ENCODE data around the gene ABCD3.

The ABCD3 gene

DNA sequence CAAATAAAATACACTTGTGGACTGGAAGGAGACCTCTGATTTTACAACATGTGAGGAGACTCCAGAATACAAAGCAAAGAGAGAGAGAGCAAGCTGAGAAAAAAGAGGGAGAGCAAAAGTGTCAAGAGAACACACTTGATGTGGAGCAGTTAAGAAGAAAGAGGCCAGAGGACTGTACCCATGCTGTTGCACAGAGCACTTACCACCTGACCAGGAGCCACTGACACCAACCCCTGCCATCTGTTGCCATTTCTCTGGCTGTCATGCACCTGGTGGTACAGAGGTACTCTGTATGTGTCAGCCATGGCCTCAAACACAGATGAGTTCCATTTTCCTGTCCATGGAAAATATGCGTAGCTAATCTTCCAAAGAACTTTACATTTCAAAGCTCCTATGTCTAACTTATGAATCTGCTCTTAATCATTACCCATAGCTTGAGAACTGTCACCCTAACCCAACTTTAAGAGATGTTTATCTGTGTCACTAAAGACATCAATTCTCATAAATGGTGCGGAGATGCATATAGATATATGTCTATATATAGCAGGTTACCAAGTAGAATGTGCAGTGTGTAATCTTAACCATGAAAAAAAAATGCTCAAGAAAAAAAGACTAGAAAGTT is 32.8 kb upstream of the ABCD3 start:
- H3K4me3 ChIP-seq (replicated peaks; ENCODE audit: low read depth, low read length), result no peak overlapping the region
- TF ChIP-seq, protein P1, sequence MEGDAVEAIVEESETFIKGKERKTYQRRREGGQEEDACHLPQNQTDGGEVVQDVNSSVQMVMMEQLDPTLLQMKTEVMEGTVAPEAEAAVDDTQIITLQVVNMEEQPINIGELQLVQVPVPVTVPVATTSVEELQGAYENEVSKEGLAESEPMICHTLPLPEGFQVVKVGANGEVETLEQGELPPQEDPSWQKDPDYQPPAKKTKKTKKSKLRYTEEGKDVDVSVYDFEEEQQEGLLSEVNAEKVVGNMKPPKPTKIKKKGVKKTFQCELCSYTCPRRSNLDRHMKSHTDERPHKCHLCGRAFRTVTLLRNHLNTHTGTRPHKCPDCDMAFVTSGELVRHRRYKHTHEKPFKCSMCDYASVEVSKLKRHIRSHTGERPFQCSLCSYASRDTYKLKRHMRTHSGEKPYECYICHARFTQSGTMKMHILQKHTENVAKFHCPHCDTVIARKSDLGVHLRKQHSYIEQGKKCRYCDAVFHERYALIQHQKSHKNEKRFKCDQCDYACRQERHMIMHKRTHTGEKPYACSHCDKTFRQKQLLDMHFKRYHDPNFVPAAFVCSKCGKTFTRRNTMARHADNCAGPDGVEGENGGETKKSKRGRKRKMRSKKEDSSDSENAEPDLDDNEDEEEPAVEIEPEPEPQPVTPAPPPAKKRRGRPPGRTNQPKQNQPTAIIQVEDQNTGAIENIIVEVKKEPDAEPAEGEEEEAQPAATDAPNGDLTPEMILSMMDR (IDR thresholded peaks at IDR 0.05; ENCODE audit: low read length, missing control alignments), result no peak
- DNase-seq (ENCODE audit: low read depth), result no peak

DNA sequence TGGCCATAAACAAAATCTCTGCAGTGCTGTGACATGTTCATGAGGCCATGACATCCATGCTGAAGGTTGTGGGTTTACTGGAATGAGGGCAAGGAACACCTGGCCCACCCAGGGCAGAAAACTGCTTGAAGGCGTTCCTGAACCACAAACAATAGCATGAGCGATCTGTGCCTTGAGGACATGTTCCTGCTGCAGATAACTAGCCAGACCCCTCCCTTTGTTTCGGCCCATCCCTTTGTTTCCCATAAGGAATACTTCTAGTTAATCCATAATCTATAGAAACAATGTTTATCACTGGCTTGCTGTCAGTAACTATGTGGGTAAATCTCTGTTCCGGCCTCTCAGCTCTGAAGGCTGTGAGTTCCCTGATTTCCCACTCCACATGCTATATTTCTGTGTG is 28.9 kb upstream of the ABCD3 start:
- no peak overlapping the region for H3K4me3 ChIP-seq (replicated peaks; ENCODE audit: low read depth, low read length)
- TF ChIP-seq, protein P1 (IDR thresholded peaks at IDR 0.05; ENCODE audit: low read length, missing control alignments), result no peak

DNA sequence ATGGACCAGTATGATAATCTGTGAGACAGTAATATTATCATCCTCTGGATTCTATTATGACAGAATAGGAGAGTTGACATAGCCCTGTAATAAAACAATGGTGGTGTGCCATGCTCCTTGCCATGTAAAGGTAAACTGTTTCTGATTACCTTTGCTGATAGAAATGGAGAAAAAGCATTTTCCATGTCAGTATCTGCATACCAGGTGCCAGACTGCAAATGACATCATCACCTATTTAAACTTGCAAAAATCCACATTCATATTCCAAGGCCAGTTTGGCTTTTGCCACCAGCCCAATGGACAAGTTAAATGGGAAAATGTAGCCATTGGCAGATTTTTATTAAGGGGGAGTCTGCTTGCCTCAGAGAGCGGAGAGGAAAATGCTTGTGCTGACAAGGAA is 23.9 kb upstream of the ABCD3 start:
- TF ChIP-seq, protein P1 (IDR thresholded peaks at IDR 0.05; ENCODE audit: low read length, missing control alignments), result no peak
- no peak overlapping the region for H3K4me3 ChIP-seq (replicated peaks; ENCODE audit: low read depth, low read length)
- DNase-seq (ENCODE audit: low read depth), result no peak

More for the DNA sequence above, 28.9 kb upstream of the ABCD3 start:
- DNase-seq (ENCODE audit: low read depth), result no peak

DNA sequence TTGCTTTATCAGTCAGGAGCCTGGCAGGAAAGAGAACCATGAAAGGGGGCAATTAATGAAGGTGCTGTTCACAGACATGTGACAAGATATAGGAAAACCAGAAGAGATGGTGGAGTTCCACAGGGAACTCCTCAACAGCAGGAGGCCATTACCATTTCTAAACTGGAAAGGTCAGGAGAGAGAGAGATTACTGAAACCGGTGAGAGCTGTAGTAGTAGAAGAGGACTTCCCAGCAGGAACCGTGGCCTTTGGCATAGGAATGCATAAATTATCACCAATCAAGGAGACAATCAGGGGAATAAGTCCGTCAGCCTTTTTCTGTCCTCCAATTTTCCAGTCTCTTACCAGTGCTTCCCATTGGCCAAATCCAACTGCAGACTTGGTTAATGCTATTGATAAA is 23.0 kb upstream of the ABCD3 start:
- H3K4me3 ChIP-seq (replicated peaks; ENCODE audit: low read depth, low read length), result no peak overlapping the region
- TF ChIP-seq, protein P1 (IDR thresholded peaks at IDR 0.05; ENCODE audit: low read length, missing control alignments), result no peak
- DNase-seq (ENCODE audit: low read depth), result no peak

DNA sequence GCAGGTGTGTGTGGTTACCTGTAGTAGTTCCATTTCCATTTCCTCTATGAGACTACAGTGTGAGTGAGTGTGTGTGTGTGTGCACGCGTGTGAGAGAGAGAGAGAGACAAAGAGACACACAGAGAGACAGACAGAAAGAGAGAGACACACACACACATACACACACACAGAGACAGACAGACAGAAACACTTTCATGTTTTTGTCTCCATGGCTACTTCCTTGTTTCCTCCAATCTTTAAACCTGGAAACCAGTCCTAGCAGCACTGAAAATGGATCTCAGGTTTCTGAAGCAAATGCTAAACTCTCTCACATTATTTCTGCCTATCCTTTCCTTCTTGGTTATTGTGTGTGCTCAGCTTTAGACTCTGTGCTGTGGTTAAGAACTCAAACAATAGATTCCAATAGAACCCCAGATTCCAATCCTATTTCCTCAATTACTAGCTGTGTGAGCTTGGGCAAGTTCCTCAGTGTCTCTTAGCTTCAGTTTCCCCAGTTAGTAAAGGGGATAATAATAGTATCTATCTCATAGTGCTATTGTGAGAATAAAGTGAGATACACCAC is 22.4 kb upstream of the ABCD3 start:
- no peak overlapping the region for H3K4me3 ChIP-seq (replicated peaks; ENCODE audit: low read depth, low read length)
- no peak for DNase-seq (ENCODE audit: low read depth)
- TF ChIP-seq, protein P1 (IDR thresholded peaks at IDR 0.05; ENCODE audit: low read length, missing control alignments), result no peak

DNA sequence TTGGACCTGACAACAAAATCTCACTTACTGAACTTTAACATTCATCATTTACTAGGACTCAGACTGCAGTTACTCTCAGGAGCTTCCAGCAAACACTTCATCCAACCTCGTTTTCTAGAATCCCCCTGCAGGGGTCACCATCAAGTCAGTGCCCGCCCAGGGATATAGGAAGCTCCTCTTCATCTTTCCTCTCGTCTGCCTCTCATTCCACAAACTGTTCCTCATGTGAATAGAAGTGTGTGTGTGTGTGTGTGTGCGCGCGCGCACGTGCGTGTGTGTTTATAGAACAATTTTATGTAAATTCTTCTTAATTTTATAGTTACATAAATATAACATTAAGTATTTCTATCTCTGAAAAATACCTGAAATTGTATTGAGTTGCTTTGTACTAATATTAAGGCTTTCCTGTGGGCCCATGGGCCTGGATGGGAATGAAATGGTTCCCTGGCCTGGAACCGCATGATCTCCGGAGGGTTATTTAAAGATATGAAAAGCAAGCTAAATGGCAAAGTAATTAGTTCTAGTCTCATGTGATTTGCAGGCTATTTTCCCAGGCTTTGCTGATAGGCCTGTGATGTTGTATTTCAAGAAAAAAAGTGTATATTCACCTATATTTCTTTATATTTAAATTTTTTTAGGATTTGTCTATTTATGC is 21.7 kb upstream of the ABCD3 start:
- peak; percentile 22 for DNase-seq (ENCODE audit: low read depth)
- TF ChIP-seq, protein P1 (IDR thresholded peaks at IDR 0.05; ENCODE audit: low read length, missing control alignments), result peak; percentile 19
- H3K4me3 ChIP-seq (replicated peaks; ENCODE audit: low read depth, low read length), result no peak overlapping the region
